ENCODE data around the gene HYDIN.

HYDIN gene

GRCh38 chr16:71250461-71251235, 20.1 kb upstream of the HYDIN start:
- Histone ChIP-seq H2BK120ac (ENCODE audit: insufficient read depth, low read length, poor library complexity) (no peak overlapping the region), H4K8ac (ENCODE audit: low read depth, low read length) (no peak overlapping the region), H2BK5ac (ENCODE audit: low read depth, low read length, poor library complexity) (no peak overlapping the region), H4K12ac (ENCODE audit: low read depth, low read length) (no peak overlapping the region), H3K79me1 (ENCODE audit: low read length) (no peaks in the 10 kb centered on the region), H4K91ac (ENCODE audit: low read depth, low read length) (no peak overlapping the region), H3K9ac (ENCODE audit: low read length) (no peak overlapping the region), H2BK12ac (ENCODE audit: low read length) (no peak overlapping the region), H3K27ac (ENCODE audit: low read depth, low read length) (no peak overlapping the region), H3K14ac (ENCODE audit: low read length) (no peak overlapping the region), H3K18ac (ENCODE audit: low read length) (no peak overlapping the region), H3K4me3 (ENCODE audit: low read depth, low read length) (no peak overlapping the region), H2AFZ (ENCODE audit: insufficient read depth, low read length, poor library complexity) (no peak overlapping the region), H3K4me1 (ENCODE audit: control insufficient read depth in 1 of 2, insufficient read depth in 2 of 2, low read length in 2 of 2) (no peaks in the 10 kb centered on the region), H3K27me3 (ENCODE audit: insufficient read depth, low read length) (no peaks in the 10 kb centered on the region), H3K9me3 (ENCODE audit: insufficient read depth, low read depth, low read length) (no peaks in the 10 kb centered on the region), H2AK5ac (ENCODE audit: low read length) (no peak overlapping the region), H3K4ac (ENCODE audit: low read depth, low read length) (no peak overlapping the region), H3K4me2 (ENCODE audit: low read length) (no peak overlapping the region), H3K79me2 (ENCODE audit: control insufficient read depth, insufficient read depth, low read length, poor library complexity) (no peaks in the 10 kb centered on the region), H3K36me3 (ENCODE audit: control insufficient read depth in 1 of 2, insufficient read depth in 2 of 2, low read length in 2 of 2) (no peaks in the 10 kb centered on the region), H3K23ac (ENCODE audit: low read length) (no peak overlapping the region)
- DNase-seq, result no peak
- WGBS (ENCODE audit: extremely low coverage, insufficient coverage, insufficient read length), result no CpG with 5 or more reads among the region's 5 CpGs

GRCh38 chr16:71249399-71249798, 18.9 kb upstream of the HYDIN start:
- no peak overlapping the region for H3K18ac ChIP-seq (ENCODE audit: low read length)
- H2BK12ac ChIP-seq (ENCODE audit: low read length), result no peak overlapping the region
- no peaks in the 10 kb centered on the region for H3K4me1 ChIP-seq (ENCODE audit: control insufficient read depth in 1 of 2, insufficient read depth in 2 of 2, low read length in 2 of 2)
- H3K79me2 ChIP-seq (ENCODE audit: control insufficient read depth, insufficient read depth, low read length, poor library complexity), result no peaks in the 10 kb centered on the region
- no peak overlapping the region for H3K14ac ChIP-seq (ENCODE audit: low read length)
- H2AFZ ChIP-seq (ENCODE audit: insufficient read depth, low read length, poor library complexity), result no peak overlapping the region
- no peaks in the 10 kb centered on the region for H3K27me3 ChIP-seq (ENCODE audit: insufficient read depth, low read length)
- no peak overlapping the region for H4K91ac ChIP-seq (ENCODE audit: low read depth, low read length)
- H3K9me3 ChIP-seq (ENCODE audit: insufficient read depth, low read depth, low read length), result no peaks in the 10 kb centered on the region
- no peak overlapping the region for H2BK5ac ChIP-seq (ENCODE audit: low read depth, low read length, poor library complexity)
- no peak overlapping the region for H3K27ac ChIP-seq (ENCODE audit: low read depth, low read length)
- H3K9ac ChIP-seq (ENCODE audit: low read length), result no peak overlapping the region
- no peak overlapping the region for H2BK120ac ChIP-seq (ENCODE audit: insufficient read depth, low read length, poor library complexity)
- no peak overlapping the region for H3K4me2 ChIP-seq (ENCODE audit: low read length)
- no peak overlapping the region for H4K12ac ChIP-seq (ENCODE audit: low read depth, low read length)
- no peak overlapping the region for H3K4me3 ChIP-seq (ENCODE audit: low read depth, low read length)
- H3K36me3 ChIP-seq (ENCODE audit: control insufficient read depth in 1 of 2, insufficient read depth in 2 of 2, low read length in 2 of 2), result no peaks in the 10 kb centered on the region
- no peak overlapping the region for H4K8ac ChIP-seq (ENCODE audit: low read depth, low read length)
- no peak overlapping the region for H2AK5ac ChIP-seq (ENCODE audit: low read length)
- H3K23ac ChIP-seq (ENCODE audit: low read length), result no peak overlapping the region
- H3K4ac ChIP-seq (ENCODE audit: low read depth, low read length), result no peak overlapping the region
- no CpG with 5 or more reads among the region's 1 CpG for WGBS (ENCODE audit: extremely low coverage, insufficient coverage, insufficient read length)
- no peak for DNase-seq
- H3K79me1 ChIP-seq (ENCODE audit: low read length), result no peaks in the 10 kb centered on the region

GRCh38 chr16:71247478-71247877, 17.0 kb upstream of the HYDIN start:
- Histone ChIP-seq H3K79me2 (ENCODE audit: control insufficient read depth, insufficient read depth, low read length, poor library complexity) (no peaks in the 10 kb centered on the region), H4K12ac (ENCODE audit: low read depth, low read length) (no peak overlapping the region), H3K79me1 (ENCODE audit: low read length) (no peaks in the 10 kb centered on the region), H2AFZ (ENCODE audit: insufficient read depth, low read length, poor library complexity) (no peak overlapping the region), H4K91ac (ENCODE audit: low read depth, low read length) (no peak overlapping the region), H3K27me3 (ENCODE audit: insufficient read depth, low read length) (no peaks in the 10 kb centered on the region), H2BK5ac (ENCODE audit: low read depth, low read length, poor library complexity) (no peak overlapping the region), H2AK5ac (ENCODE audit: low read length) (no peak overlapping the region), H3K4me2 (ENCODE audit: low read length) (no peak overlapping the region), H2BK120ac (ENCODE audit: insufficient read depth, low read length, poor library complexity) (no peak overlapping the region), H3K9me3 (ENCODE audit: insufficient read depth, low read depth, low read length) (no peaks in the 10 kb centered on the region), H3K4ac (ENCODE audit: low read depth, low read length) (no peak overlapping the region), H3K23ac (ENCODE audit: low read length) (no peak overlapping the region), H4K8ac (ENCODE audit: low read depth, low read length) (no peak overlapping the region), H3K27ac (ENCODE audit: low read depth, low read length) (no peak overlapping the region), H3K18ac (ENCODE audit: low read length) (no peak overlapping the region), H3K14ac (ENCODE audit: low read length) (no peak overlapping the region), H3K4me3 (ENCODE audit: low read depth, low read length) (no peak overlapping the region), H3K4me1 (ENCODE audit: control insufficient read depth in 1 of 2, insufficient read depth in 2 of 2, low read length in 2 of 2) (no peaks in the 10 kb centered on the region), H3K9ac (ENCODE audit: low read length) (no peak overlapping the region), H2BK12ac (ENCODE audit: low read length) (no peak overlapping the region), H3K36me3 (ENCODE audit: control insufficient read depth in 1 of 2, insufficient read depth in 2 of 2, low read length in 2 of 2) (no peaks in the 10 kb centered on the region)
- no peak for DNase-seq
- WGBS (ENCODE audit: extremely low coverage, insufficient coverage, insufficient read length), result no CpG with 5 or more reads among the region's 7 CpGs

GRCh38 chr16:71246309-71246708, 15.8 kb upstream of the HYDIN start:
- no peak overlapping the region for H2AK5ac ChIP-seq (ENCODE audit: low read length)
- no peak overlapping the region for H2BK120ac ChIP-seq (ENCODE audit: insufficient read depth, low read length, poor library complexity)
- no peak overlapping the region for H2AFZ ChIP-seq (ENCODE audit: insufficient read depth, low read length, poor library complexity)
- H4K8ac ChIP-seq (ENCODE audit: low read depth, low read length), result no peak overlapping the region
- no peaks in the 10 kb centered on the region for H3K79me1 ChIP-seq (ENCODE audit: low read length)
- DNase-seq, result no peak
- no peaks in the 10 kb centered on the region for H3K27me3 ChIP-seq (ENCODE audit: insufficient read depth, low read length)
- H3K79me2 ChIP-seq (ENCODE audit: control insufficient read depth, insufficient read depth, low read length, poor library complexity), result no peaks in the 10 kb centered on the region
- H2BK5ac ChIP-seq (ENCODE audit: low read depth, low read length, poor library complexity), result no peak overlapping the region
- H3K23ac ChIP-seq (ENCODE audit: low read length), result no peak overlapping the region
- no peak overlapping the region for H4K91ac ChIP-seq (ENCODE audit: low read depth, low read length)
- no peak overlapping the region for H4K12ac ChIP-seq (ENCODE audit: low read depth, low read length)
- no peaks in the 10 kb centered on the region for H3K9me3 ChIP-seq (ENCODE audit: insufficient read depth, low read depth, low read length)
- H2BK12ac ChIP-seq (ENCODE audit: low read length), result no peak overlapping the region
- no peak overlapping the region for H3K27ac ChIP-seq (ENCODE audit: low read depth, low read length)
- no peak overlapping the region for H3K14ac ChIP-seq (ENCODE audit: low read length)
- no peak overlapping the region for H3K4ac ChIP-seq (ENCODE audit: low read depth, low read length)
- H3K9ac ChIP-seq (ENCODE audit: low read length), result no peak overlapping the region
- no peaks in the 10 kb centered on the region for H3K36me3 ChIP-seq (ENCODE audit: control insufficient read depth in 1 of 2, insufficient read depth in 2 of 2, low read length in 2 of 2)
- H3K4me3 ChIP-seq (ENCODE audit: low read depth, low read length), result no peak overlapping the region
- no peak overlapping the region for H3K4me2 ChIP-seq (ENCODE audit: low read length)
- H3K4me1 ChIP-seq (ENCODE audit: control insufficient read depth in 1 of 2, insufficient read depth in 2 of 2, low read length in 2 of 2), result no peaks in the 10 kb centered on the region
- H3K18ac ChIP-seq (ENCODE audit: low read length), result no peak overlapping the region
